Activated T-cell treated with anti-CD3 and anti-CD28 coated beads, Interleukin-2, amount 50 U/mL, for 4 hours (primary cell): ENCODE results near the gene FBXW12. TPM values are rescaled to one million over a fixed set of nuclear protein-coding genes. Genes with fewer than 3 reads are reported as not detected.
"Not testable (repeated sequence)": the region's sequence is repeated elsewhere in the genome, so short reads cannot be mapped to it uniquely, and the experiment has no call there.

Source experiments
- ATAC-seq, 2 donors: fragments of 200-7000 bp; cut with Tn5 transposase; one replicate each; pipeline ENCODE4 v1.10.0; 2021
- DNase-seq: peaks from one replicate; pipeline ENCODE4 v3.0.0-alpha.2; 2020
- H3K27me3 Mint-ChIP-seq: one replicate; pipeline ENCODE4 v1.8.0; 2021; ENCODE audit warnings: low read depth, mixed read lengths
- H3K36me3 Mint-ChIP-seq: one replicate; pipeline ENCODE4 v1.8.0; 2022; ENCODE audit warnings: mixed read lengths; ENCODE audit not compliant: insufficient read depth
- H3K4me1 Mint-ChIP-seq: one replicate; pipeline ENCODE4 v1.8.0; 2021; ENCODE audit warnings: low read depth, mixed read lengths
- H3K4me3 Mint-ChIP-seq: one replicate; pipeline ENCODE4 v1.8.0; 2021; ENCODE audit warnings: mild to moderate bottlenecking, moderate library complexity, mixed read lengths
- H3K9me3 Mint-ChIP-seq: one replicate; pipeline ENCODE4 v1.8.0; 2021; ENCODE audit warnings: mixed read lengths
- total RNA-seq, 3 donors: library from RNA; stranded (reverse); gene quantifications; one replicate each; pipeline ENCODE4 v1.2.1, GENCODE V29; 2021

The FBXW12 gene, protein sequence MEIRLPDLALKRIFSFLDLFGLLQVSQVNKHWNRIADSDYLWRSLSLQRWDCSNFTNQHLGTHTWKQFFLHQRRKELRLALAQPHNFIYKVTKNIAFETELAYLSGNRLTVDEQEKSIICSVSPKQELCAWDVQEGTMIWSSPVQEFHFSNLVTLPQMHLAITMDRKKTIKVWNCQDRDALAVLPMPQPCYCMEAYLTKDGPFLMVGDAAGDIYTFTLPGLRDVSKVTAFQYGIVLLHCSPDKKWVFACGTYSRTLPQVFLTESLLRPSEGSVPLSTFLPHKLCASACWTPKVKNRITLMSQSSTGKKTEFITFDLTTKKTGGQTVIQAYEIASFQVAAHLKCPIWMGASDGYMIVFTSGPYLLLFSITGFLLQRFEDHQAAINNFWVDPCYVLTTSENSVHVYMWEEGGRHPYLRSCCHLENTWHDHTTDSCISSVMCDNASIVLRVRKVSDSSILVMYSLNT
- not detected for total RNA-seq

- Mint-ChIP-seq H3K4me3 (no peak within 1 kb of the TSS), H3K4me1 (no peaks in the 10 kb centered on the region), H3K36me3 (no peaks in the 10 kb centered on the region), H3K9me3 (no peaks in the 10 kb centered on the region), H3K27me3 (no peaks in the 10 kb centered on the region)
- DNase-seq (no peak), ATAC-seq (no peak)
These were observed at the start of gene FBXW12 for GRCh38 chr3:48371651-48372376. Gene FBXW12, plus strand, starts transcription at chr3:48372219. Its CDS starts 549 bp downstream, at chr3:48372768.

DNA sequence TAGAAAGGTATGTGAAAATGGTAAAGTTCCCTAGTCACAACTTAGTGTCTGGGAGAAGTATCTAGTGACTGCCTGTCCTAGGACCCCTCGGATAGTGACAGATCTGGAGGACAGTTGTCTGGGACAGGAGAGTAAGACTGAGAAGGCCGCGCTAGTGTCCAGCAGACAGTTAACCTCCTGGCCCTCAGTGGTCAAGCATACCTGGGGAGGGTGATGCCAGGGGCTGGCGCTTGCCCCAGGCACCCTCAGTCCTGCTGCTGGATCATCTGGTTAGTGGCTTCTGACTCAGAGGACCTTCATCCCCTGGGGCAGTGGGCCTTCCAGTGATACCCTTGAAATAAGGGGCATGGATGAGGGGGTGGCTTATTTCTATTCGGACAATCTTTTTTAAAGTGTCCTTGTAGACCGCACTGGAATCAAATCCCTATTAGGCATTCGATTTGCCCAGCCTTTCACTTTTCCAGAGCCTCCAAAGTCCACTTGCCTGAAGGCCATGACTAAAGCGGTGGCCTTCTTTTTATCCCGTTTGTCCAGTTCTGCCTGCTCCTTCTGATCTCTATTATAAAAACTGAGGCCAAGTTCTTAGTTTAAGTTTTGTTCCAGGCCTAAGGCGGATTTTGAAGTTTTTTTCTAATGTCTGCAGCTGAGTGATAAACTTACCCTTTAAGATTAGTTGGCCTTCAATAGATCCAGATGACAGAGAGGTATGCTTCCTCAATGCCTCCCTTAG is 40.1 kb upstream of the FBXW12 start:
- not testable (repeated sequence) for H3K4me1 Mint-ChIP-seq, H3K36me3 Mint-ChIP-seq, H3K4me3 Mint-ChIP-seq, H3K9me3 Mint-ChIP-seq, DNase-seq, ATAC-seq
- H3K27me3 Mint-ChIP-seq, result peaks cover 14% of the 10 kb centered on the region

- H3K27me3 Mint-ChIP-seq, result peaks cover 11% of the 10 kb centered on the region
- DNase-seq, ATAC-seq, H3K4me1 Mint-ChIP-seq, H3K4me3 Mint-ChIP-seq, H3K36me3 Mint-ChIP-seq, H3K9me3 Mint-ChIP-seq: not testable (repeated sequence)
These were observed 38.4 kb upstream of the FBXW12 start, which contains the start of gene SPINK8 for GRCh38 chr3:48333346-48334245. Gene SPINK8, minus strand, starts transcription at chr3:48333661. Its CDS starts 5,320 bp downstream, at chr3:48328341.

- Mint-ChIP-seq H3K4me3 (no peak overlapping the region), H3K27me3 (peaks cover 11% of the 10 kb centered on the region), H3K9me3 (no peaks in the 10 kb centered on the region), H3K4me1 (no peaks in the 10 kb centered on the region), H3K36me3 (no peaks in the 10 kb centered on the region)
- DNase-seq (no peak), ATAC-seq (no peak)
These were observed 37.4 kb upstream of the FBXW12 start for GRCh38 chr3:48334605-48335004.

DNA sequence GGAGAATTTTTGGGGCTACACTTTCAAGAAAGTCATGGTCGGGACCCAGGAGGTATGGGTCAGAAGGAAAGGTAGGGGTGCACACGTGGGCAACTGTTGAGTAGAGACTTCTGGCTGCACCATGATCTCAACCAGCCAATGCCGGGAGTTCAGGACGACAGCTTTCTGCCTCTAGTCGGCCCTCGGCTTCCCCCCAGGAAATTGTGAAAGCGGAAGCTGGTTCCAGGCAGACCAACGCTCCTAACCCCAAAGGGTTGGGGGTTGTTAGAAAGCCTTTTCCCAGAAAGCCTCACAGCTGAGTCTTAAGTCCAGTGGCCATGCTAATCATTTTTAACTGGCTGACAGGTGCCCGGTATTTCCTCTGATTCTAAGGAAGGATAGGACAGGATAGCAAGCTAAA is 36.7 kb upstream of the FBXW12 start:
- not testable (repeated sequence) for DNase-seq, ATAC-seq, H3K9me3 Mint-ChIP-seq, H3K4me1 Mint-ChIP-seq, H3K4me3 Mint-ChIP-seq, H3K36me3 Mint-ChIP-seq
- peaks cover 11% of the 10 kb centered on the region for H3K27me3 Mint-ChIP-seq

DNA sequence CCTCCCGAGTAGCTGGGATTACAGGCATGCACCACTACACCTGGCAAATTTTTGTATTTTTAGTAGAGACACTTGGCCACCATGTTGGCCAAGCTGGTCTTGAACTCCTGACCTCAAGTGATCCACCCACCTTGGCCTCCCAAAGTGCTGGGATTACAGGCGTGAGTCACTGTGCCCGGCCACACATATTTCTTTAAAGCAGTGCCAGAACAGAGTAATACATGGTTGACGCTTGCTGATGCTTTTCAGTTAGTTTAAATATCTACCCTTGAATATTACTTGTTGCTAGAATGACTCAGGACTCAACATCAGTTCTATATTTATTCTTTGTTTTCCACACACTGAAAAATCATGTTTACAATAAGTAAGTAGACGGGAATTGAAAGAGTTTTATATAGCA is 34.5 kb upstream of the FBXW12 start:
- not testable (repeated sequence) for H3K4me1 Mint-ChIP-seq, ATAC-seq, H3K4me3 Mint-ChIP-seq, H3K9me3 Mint-ChIP-seq, DNase-seq, H3K36me3 Mint-ChIP-seq
- H3K27me3 Mint-ChIP-seq, result peaks cover 14% of the 10 kb centered on the region

DNA sequence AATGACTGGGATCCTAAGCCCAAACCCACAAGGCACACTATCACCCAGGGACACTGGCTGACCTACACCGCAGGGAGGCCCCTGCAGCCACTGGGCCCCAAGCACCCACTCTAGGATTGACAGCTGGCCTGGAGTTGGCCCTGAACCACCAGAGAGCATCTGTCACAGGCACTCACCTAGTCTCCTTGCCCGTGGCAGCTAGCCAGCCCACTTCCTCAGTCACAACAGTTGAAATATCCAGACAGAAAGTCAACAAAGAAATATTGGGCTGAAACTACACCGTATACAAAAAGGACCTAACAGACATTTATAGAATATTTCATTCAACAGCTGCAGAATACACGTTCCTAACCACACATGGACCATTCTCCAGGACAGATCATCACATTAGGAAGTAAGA is 33.4 kb upstream of the FBXW12 start:
- no peak for ATAC-seq
- peaks cover 12% of the 10 kb centered on the region for H3K27me3 Mint-ChIP-seq
- H3K4me3 Mint-ChIP-seq, result no peak overlapping the region
- no peak for DNase-seq
- H3K9me3 Mint-ChIP-seq, result no peaks in the 10 kb centered on the region
- no peaks in the 10 kb centered on the region for H3K4me1 Mint-ChIP-seq
- no peaks in the 10 kb centered on the region for H3K36me3 Mint-ChIP-seq

DNA sequence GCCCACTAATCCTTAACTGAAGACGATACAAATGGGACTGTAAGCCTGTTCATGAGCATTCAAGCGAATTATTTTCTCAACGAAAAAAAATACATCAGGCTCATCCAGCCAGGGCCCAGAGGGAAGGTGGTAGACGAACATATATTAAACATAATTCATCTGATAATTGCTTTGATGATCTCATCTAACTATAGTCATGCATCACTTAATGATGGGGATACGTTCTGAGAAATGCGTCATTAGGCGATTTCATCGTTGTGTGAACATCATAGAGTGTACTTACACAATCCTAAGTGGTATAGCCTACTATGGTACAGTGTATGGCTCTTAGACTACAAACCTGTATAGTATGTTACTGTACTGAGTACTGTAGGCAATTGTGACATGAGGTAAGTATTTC is 28.6 kb upstream of the FBXW12 start:
- H3K36me3 Mint-ChIP-seq, result no peaks in the 10 kb centered on the region
- no peak for ATAC-seq
- no peak overlapping the region for H3K4me3 Mint-ChIP-seq
- H3K9me3 Mint-ChIP-seq, result no peaks in the 10 kb centered on the region
- peaks cover 3% of the 10 kb centered on the region for H3K27me3 Mint-ChIP-seq
- DNase-seq, result no peak
- no peaks in the 10 kb centered on the region for H3K4me1 Mint-ChIP-seq

GRCh38 chr3:48344867-48345507 is 27.0 kb upstream of the FBXW12 start:
- DNase-seq (no peak), ATAC-seq (no peak)
- no peaks in the 10 kb centered on the region for H3K9me3 Mint-ChIP-seq
- no peak overlapping the region for H3K4me3 Mint-ChIP-seq
- H3K27me3 Mint-ChIP-seq, result peaks cover 3% of the 10 kb centered on the region
- H3K36me3 Mint-ChIP-seq, result no peaks in the 10 kb centered on the region
- H3K4me1 Mint-ChIP-seq, result no peaks in the 10 kb centered on the region

- peaks cover 3% of the 10 kb centered on the region for H3K27me3 Mint-ChIP-seq
- DNase-seq, result no peak
- no peak for ATAC-seq
- H3K36me3 Mint-ChIP-seq, result no peaks in the 10 kb centered on the region
- no peak overlapping the region for H3K4me3 Mint-ChIP-seq
- H3K4me1 Mint-ChIP-seq, result no peaks in the 10 kb centered on the region
- H3K9me3 Mint-ChIP-seq, result no peaks in the 10 kb centered on the region
These were observed 26.0 kb upstream of the FBXW12 start for GRCh38 chr3:48345946-48346572.

- DNase-seq (no peak), ATAC-seq (no peak)
- no peak overlapping the region for H3K4me3 Mint-ChIP-seq
These were observed 24.5 kb upstream of the FBXW12 start for GRCh38 chr3:48347500-48347899.

GRCh38 chr3:48352546-48352945 is 19.5 kb upstream of the FBXW12 start:
- Mint-ChIP-seq H3K9me3 (no peaks in the 10 kb centered on the region), H3K4me1 (no peaks in the 10 kb centered on the region), H3K27me3 (peaks cover 15% of the 10 kb centered on the region), H3K4me3 (no peak overlapping the region), H3K36me3 (no peaks in the 10 kb centered on the region)
- DNase-seq (no peak), ATAC-seq (no peak)

More at GRCh38 chr3:48347500-48347899, 24.5 kb upstream of the FBXW12 start:
- Mint-ChIP-seq H3K36me3 (no peaks in the 10 kb centered on the region), H3K9me3 (no peaks in the 10 kb centered on the region), H3K4me1 (no peaks in the 10 kb centered on the region), H3K27me3 (peaks cover 2% of the 10 kb centered on the region)

DNA sequence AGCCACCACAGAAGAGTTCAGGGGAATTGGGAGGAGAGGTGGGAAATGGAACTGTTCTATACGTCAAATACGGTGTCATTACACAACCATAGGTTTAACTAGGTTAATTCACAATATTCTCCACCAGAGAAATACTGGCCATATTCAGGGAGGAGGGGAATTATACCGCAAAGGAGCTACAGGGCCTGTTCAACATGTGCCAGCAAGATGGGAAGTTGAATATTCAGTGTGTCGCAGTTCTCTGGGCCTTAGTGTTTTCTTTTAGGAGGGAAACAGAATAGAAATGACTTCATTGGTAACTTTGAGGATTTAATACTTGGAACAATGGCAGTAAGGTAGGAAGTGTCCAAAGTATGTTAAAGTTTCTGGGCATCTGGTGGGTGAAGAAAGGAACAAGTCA is 18.0 kb upstream of the FBXW12 start:
- ATAC-seq (no peak), DNase-seq (no peak)
- Mint-ChIP-seq H3K9me3 (no peaks in the 10 kb centered on the region), H3K4me3 (no peak overlapping the region), H3K27me3 (peaks cover 21% of the 10 kb centered on the region), H3K36me3 (no peaks in the 10 kb centered on the region), H3K4me1 (no peaks in the 10 kb centered on the region)
